HepG2 (cell line): ENCODE measurements around the gene CXCR2. TPM values are rescaled to one million over a fixed set of nuclear protein-coding genes. Genes with fewer than 3 reads are reported as not detected.

ENCODE experiments used
- ATAC-seq: fragments of 200-7000 bp; cut with Tn5 transposase; 3 replicates; pipeline ENCODE4 v1.9.1; 2020; ENCODE audit warnings: mild to moderate bottlenecking, moderate library complexity
- BruUV-seq: library from RNA; stranded (reverse); fragments of 400-500 nt; replicated peaks from 2 replicates; lab custom pipeline; 2021; lab: Mats Ljungman, UMichigan
- CTCF ChIA-PET: fragments of 300-600 bp; formaldehyde crosslinking; extraction: SDS; loops from one replicate; lab custom pipeline; 2021; ENCODE audit warnings: low total read pairs, inconsistent platforms, low intra/inter-chr PET ratio; lab: Yijun Ruan, JAX
- POLR2A ChIA-PET: fragments of 350-600 bp; sonication (Branson Sonifier 250); formaldehyde crosslinking; loops from one replicate; lab custom pipeline; 2020; ENCODE audit warnings: antibody characterized with exemption, inconsistent platforms; lab: Yijun Ruan, JAX
- DNase-seq: peaks from one replicate; pipeline ENCODE4 v3.0.0-alpha.2; 2015; ENCODE audit warnings: low spot score
- FAIRE-seq: peaks from 3 replicates; lab custom pipeline; 2011; peaks lifted over from hg19 to GRCh38; lab: Jason Lieb, UNC
- H2AFZ ChIP-seq: one replicate; pipeline ENCODE4 v1.6.1; 2011; ENCODE audit warnings: low read length, inconsistent platforms
- H3K27ac ChIP-seq: fragments of 300-600 bp; 3 replicates; pipeline ENCODE4 v1.8.0; 2011; ENCODE audit warnings: mixed run types, mild to moderate bottlenecking, mixed read lengths, low read length, inconsistent platforms; ENCODE audit not compliant: insufficient read depth; ENCODE audit errors: extremely low read length
- H3K27me3 ChIP-seq, 2 experiments: fragments of 200-600 bp in 1 of 2; 2 replicates in 1 of 2; 3 replicates in 1 of 2; pipeline versions ENCODE4 v1.6.0 to v1.8.0; 2011; ENCODE audit warnings: low read length in 2 of 2, mild to moderate bottlenecking in 2 of 2, moderate library complexity in 2 of 2, inconsistent platforms in 1 of 2; ENCODE audit not compliant: insufficient read depth in 2 of 2, control insufficient read depth in 1 of 2
- H3K36me3 ChIP-seq, 2 experiments: fragments of 200-600 bp in 1 of 2; replicated peaks in 1 of 2; 2 replicates in 1 of 2; 3 replicates in 1 of 2; pipeline versions ENCODE4 v1.5.1 to v1.8.0; 2011; ENCODE audit warnings: low read length in 2 of 2, inconsistent platforms in 1 of 2; ENCODE audit not compliant: insufficient read depth in 2 of 2, control insufficient read depth in 1 of 2
- H3K4me1 ChIP-seq: 2 replicates; pipeline ENCODE4 v1.5.1; 2012; ENCODE audit warnings: low read length, inconsistent platforms; ENCODE audit not compliant: insufficient read depth
- H3K4me2 ChIP-seq: 2 replicates; pipeline ENCODE4 v1.6.0; 2011; ENCODE audit warnings: low read depth, low read length, inconsistent platforms
- H3K4me3 ChIP-seq, 3 experiments: fragments of 200-600 bp in 1 of 3; sonication (generic), shearing (Covaris generic) in 1 of 3; replicated peaks in 1 of 3; 2 replicates each; pipeline ENCODE4 v1.5.1; 2011 to 2016; ENCODE audit warnings: low read length in 3 of 3, inconsistent platforms in 2 of 3, low read depth in 2 of 3, mild to moderate bottlenecking in 2 of 3, control low read depth in 1 of 3, mixed read lengths in 1 of 3; ENCODE audit not compliant: insufficient read depth in 1 of 3
- H3K79me2 ChIP-seq: one replicate; pipeline ENCODE4 v1.6.1; 2011; ENCODE audit warnings: low read length, inconsistent platforms; ENCODE audit not compliant: insufficient read depth
- H3K9ac ChIP-seq: 2 replicates; pipeline ENCODE4 v1.6.0; 2011; ENCODE audit warnings: mild to moderate bottlenecking, low read depth, low read length, inconsistent platforms; ENCODE audit not compliant: insufficient read depth
- H3K9me3 ChIP-seq: 2 replicates; pipeline ENCODE4 v1.5.1; 2012; ENCODE audit warnings: mild to moderate bottlenecking, low read length
- H4K20me1 ChIP-seq: 2 replicates; pipeline ENCODE4 v1.6.0; 2011; ENCODE audit warnings: inconsistent platforms, mild to moderate bottlenecking, low read length, moderate library complexity; ENCODE audit not compliant: insufficient read depth
- MAFF ChIP-seq: IDR thresholded peaks from 2 replicates; pipeline ENCODE4 v1.6.1; 2011; ENCODE audit warnings: low read depth, low read length, improper control_type of control experiment
- ZNF629 ChIP-seq: sonication (generic); formaldehyde crosslinking; conservative IDR thresholded peaks from 2 replicates; pipeline ENCODE4 v1.5.0; 2020; ENCODE audit warnings: missing genetic modification reagents
- WGBS: methylation state at CpG from one replicate; pipeline ENCODE4 v1.1.6; 2017; ENCODE audit warnings: low lambda C conversion rate; 5-methylcytosine and 5-hydroxymethylcytosine counted together
- in situ Hi-C: cut with HindIII; loops from 2 replicates; pipeline ENCODE4 v1.10.0; 2017; ENCODE audit warnings: low pct_unique_long_range_greater_than_20kb; ENCODE audit not compliant: extremely low pct_ligation_motif_present
- intact Hi-C: fragments of 100-400 bp; cut with micrococcal nuclease; formaldehyde crosslinking; loops from one replicate; pipeline ENCODE4 v1.10.0; 2022; ENCODE audit not compliant: unreplicated experiment
- polyA plus RNA-seq, 8 experiments: library from polyadenylated mRNA; depleted of rRNA in 3 of 8; stranded (reverse) in 7 of 8; unstranded in 1 of 8; fragments of >200 nt; fragmentation: Illumina TruSeq in 4 of 8; extraction: Trizol in 4 of 8; gene quantifications; 2 replicates each; pipeline versions ENCODE4 v1.2.1 to v1.2.3, GENCODE V29; 2011 to 2016; ENCODE audit warnings: low read depth in 4 of 8, missing spikeins in 1 of 8, mixed read lengths in 1 of 8; ENCODE audit not compliant: insufficient read depth in 1 of 8
- total RNA-seq, 5 experiments: library from RNA; depleted of rRNA; stranded (reverse); fragments of >200 nt; fragmentation: Illumina TruSeq; extraction: Trizol; gene quantifications; 2 replicates each; pipeline ENCODE4 v1.2.3, GENCODE V29; 2016; ENCODE audit warnings: low read depth in 1 of 5
- TF ChIP-seq, protein P1 (sequence below): sonication (generic); formaldehyde crosslinking; IDR thresholded peaks from 2 replicates; pipeline ENCODE4 v1.8.0; 2022; ENCODE audit warnings: mild to moderate bottlenecking, missing genetic modification reagents; ENCODE audit not compliant: insufficient replicate concordance
- TF ChIP-seq, protein P2 (sequence below): sonication (generic); formaldehyde crosslinking; IDR thresholded peaks from 2 replicates; pipeline ENCODE4 v1.5.1; 2020; ENCODE audit warnings: mild to moderate bottlenecking, missing genetic modification reagents
- TF ChIP-seq, protein P3 (sequence below): sonication (generic); formaldehyde crosslinking; IDR thresholded peaks from 2 replicates; pipeline ENCODE4 v1.4.0; 2020; ENCODE audit warnings: missing genetic modification reagents

CXCR2 gene
- total and polyA plus RNA-seq, 2 of the 13 experiments (the other 11 are each of a cell fraction or from before 2014, with no cell fraction given) = not detected

DNA sequence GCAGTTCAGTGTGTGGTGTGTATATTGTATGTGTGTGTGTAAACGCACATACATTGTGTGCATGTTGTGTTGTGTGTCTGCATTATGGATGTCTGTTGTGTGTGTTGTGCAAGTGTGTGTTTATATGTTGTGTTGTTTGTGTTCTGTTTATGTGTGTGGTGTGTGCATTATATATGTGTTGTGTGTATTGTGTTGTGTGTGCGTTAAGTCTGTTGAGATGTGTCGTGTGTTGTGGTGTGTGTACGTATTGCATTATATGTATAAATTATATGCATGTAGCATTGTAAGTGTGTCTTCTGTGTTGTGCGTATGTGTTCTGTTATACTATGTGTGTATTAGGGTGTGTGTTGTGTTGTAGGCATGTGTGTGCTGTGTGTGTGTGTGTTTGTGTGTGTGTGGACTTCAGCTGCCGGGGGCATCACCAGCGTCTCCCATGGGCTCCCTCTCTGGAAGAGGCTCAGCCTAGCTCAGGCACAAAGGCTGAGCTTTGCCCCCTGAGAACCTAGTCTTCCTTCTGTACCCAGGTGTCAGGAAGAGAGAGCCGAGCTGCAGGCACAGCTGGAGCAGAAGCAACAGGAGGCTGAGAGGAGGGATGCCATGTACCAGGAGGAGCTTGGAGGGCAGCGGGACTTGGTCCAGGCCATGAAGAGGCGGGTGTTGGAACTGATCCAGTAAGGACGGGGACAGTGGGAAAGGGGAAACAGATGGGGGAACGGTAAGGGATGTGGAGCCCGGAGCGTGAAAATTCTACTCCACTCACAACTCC is 43.1 kb upstream of the CXCR2 start (continued):
- TF ChIP-seq, protein P1, sequence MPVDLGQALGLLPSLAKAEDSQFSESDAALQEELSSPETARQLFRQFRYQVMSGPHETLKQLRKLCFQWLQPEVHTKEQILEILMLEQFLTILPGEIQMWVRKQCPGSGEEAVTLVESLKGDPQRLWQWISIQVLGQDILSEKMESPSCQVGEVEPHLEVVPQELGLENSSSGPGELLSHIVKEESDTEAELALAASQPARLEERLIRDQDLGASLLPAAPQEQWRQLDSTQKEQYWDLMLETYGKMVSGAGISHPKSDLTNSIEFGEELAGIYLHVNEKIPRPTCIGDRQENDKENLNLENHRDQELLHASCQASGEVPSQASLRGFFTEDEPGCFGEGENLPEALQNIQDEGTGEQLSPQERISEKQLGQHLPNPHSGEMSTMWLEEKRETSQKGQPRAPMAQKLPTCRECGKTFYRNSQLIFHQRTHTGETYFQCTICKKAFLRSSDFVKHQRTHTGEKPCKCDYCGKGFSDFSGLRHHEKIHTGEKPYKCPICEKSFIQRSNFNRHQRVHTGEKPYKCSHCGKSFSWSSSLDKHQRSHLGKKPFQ = no peak
- no peak for TF ChIP-seq MAFF
- TF ChIP-seq, protein P2, sequence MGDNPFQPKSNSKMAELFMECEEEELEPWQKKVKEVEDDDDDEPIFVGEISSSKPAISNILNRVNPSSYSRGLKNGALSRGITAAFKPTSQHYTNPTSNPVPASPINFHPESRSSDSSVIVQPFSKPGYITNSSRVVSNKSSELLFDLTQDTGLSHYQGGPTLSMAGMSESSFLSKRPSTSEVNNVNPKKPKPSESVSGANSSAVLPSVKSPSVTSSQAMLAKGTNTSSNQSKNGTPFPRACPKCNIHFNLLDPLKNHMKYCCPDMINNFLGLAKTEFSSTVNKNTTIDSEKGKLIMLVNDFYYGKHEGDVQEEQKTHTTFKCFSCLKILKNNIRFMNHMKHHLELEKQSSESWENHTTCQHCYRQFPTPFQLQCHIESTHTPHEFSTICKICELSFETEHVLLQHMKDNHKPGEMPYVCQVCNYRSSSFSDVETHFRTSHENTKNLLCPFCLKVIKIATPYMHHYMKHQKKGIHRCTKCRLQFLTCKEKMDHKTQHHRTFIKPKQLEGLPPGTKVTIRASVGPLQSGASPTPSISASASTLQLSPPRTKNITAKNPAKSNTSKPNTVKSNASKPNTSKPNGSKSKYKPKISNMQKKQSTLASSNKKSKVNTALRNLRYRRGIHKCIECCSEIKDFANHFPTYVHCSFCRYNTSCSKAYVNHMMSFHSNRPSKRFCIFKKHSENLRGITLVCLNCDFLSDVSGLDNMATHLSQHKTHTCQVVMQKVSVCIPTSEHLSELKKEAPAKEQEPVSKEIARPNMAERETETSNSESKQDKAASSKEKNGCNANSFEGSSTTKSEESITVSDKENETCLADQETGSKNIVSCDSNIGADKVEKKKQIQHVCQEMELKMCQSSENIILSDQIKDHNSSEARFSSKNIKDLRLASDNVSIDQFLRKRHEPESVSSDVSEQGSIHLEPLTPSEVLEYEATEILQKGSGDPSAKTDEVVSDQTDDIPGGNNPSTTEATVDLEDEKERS (CRISPR knock-in tag) = no peak

DNA sequence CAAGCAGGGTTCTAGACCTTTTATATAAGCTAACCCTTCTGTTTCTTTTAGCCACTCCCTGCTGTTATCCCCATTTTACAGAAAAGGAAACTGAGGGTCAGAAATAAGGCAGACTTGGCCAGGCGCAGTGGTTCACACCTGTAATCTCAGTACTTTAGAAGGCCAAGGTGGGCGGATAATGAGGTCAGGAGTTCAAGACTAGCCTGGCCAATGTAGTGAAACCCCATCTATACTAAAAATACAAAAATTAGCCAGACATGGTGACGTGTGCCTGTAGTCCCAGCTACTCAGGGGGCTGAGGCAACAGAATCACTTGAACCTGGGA is 42.5 kb upstream of the CXCR2 start:
- ChIA-PET POLR2A (no interaction called here), CTCF (no interaction called here)
- Histone ChIP-seq H3K4me3 (no peak overlapping the region), H3K27me3 (peaks cover 0 to 6% of the 10 kb centered on the region in 2 experiments; a peak in 3 of 5 replicates), H3K9ac (no peak overlapping the region), H3K9me3 (peaks cover 6% of the 10 kb centered on the region; the same call in 1 of the 2 replicates), H3K4me2 (no peak overlapping the region), H2AFZ (no peak overlapping the region), H3K36me3 (no peaks in the 10 kb centered on the region), H3K4me1 (peaks cover 14% of the 10 kb centered on the region), H3K79me2 (no peaks in the 10 kb centered on the region), H3K27ac (no peak overlapping the region), H4K20me1 (no peaks in the 10 kb centered on the region)
- peak; percentile 56 for TF ChIP-seq ZNF629 (CRISPR knock-in tag)
- TF ChIP-seq, protein P3, sequence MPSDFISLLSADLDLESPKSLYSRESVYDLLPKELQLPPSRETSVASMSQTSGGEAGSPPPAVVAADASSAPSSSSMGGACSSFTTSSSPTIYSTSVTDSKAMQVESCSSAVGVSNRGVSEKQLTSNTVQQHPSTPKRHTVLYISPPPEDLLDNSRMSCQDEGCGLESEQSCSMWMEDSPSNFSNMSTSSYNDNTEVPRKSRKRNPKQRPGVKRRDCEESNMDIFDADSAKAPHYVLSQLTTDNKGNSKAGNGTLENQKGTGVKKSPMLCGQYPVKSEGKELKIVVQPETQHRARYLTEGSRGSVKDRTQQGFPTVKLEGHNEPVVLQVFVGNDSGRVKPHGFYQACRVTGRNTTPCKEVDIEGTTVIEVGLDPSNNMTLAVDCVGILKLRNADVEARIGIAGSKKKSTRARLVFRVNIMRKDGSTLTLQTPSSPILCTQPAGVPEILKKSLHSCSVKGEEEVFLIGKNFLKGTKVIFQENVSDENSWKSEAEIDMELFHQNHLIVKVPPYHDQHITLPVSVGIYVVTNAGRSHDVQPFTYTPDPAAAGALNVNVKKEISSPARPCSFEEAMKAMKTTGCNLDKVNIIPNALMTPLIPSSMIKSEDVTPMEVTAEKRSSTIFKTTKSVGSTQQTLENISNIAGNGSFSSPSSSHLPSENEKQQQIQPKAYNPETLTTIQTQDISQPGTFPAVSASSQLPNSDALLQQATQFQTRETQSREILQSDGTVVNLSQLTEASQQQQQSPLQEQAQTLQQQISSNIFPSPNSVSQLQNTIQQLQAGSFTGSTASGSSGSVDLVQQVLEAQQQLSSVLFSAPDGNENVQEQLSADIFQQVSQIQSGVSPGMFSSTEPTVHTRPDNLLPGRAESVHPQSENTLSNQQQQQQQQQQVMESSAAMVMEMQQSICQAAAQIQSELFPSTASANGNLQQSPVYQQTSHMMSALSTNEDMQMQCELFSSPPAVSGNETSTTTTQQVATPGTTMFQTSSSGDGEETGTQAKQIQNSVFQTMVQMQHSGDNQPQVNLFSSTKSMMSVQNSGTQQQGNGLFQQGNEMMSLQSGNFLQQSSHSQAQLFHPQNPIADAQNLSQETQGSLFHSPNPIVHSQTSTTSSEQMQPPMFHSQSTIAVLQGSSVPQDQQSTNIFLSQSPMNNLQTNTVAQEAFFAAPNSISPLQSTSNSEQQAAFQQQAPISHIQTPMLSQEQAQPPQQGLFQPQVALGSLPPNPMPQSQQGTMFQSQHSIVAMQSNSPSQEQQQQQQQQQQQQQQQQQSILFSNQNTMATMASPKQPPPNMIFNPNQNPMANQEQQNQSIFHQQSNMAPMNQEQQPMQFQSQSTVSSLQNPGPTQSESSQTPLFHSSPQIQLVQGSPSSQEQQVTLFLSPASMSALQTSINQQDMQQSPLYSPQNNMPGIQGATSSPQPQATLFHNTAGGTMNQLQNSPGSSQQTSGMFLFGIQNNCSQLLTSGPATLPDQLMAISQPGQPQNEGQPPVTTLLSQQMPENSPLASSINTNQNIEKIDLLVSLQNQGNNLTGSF (CRISPR knock-in tag) = no peak
- no TSS peak for BruUV-seq
- DNase-seq (no peak), FAIRE-seq (no peak), ATAC-seq (no peak)
- in situ Hi-C loops (no loop called here), intact Hi-C loops (no loop called here)
- WGBS = 58% methylated on average over 3 of the region's 3 CpGs
